NOMO-1 treated with DMSO at 0.1 percent for 48 hours (cell line): ENCODE data around the gene EDN3.

Source experiments
- DNase-seq: peaks from one replicate; lab custom pipeline; 2025; ENCODE audit not compliant: unreplicated experiment; lab: John Stamatoyannopoulos, UW

The EDN3 gene

GRCh38 chr20:59300333-59301081 is at the start of gene EDN3:
EDN3 (plus strand) TSS chr20:59300611; CDS start chr20:59300813, 202 bp downstream.
- no peak for DNase-seq

- peak; percentile 62 for DNase-seq
Measured at GRCh38 chr20:59253325-59253724, 47.1 kb upstream of the EDN3 start.

- peak; percentile 45 for DNase-seq
Measured at GRCh38 chr20:59253779-59254319, 46.6 kb upstream of the EDN3 start.

- no peak for DNase-seq
Measured at GRCh38 chr20:59255256-59255655, 45.2 kb upstream of the EDN3 start.

- DNase-seq: peak; percentile 67
Measured at GRCh38 chr20:59258221-59258621, 42.2 kb upstream of the EDN3 start.

- DNase-seq: no peak
Measured at GRCh38 chr20:59259946-59260345, 40.5 kb upstream of the EDN3 start.

- no peak for DNase-seq
Measured at GRCh38 chr20:59265298-59265697, 35.1 kb upstream of the EDN3 start.

GRCh38 chr20:59268870-59269269 is 31.5 kb upstream of the EDN3 start:
- DNase-seq: no peak

GRCh38 chr20:59269411-59270025 is 30.9 kb upstream of the EDN3 start:
- DNase-seq: no peak

- no peak for DNase-seq
Measured at GRCh38 chr20:59270380-59270779, 30.0 kb upstream of the EDN3 start.

- DNase-seq: no peak
Measured at GRCh38 chr20:59273739-59274357, 26.6 kb upstream of the EDN3 start.

- DNase-seq: no peak
Measured at GRCh38 chr20:59276938-59277337, 23.5 kb upstream of the EDN3 start.

GRCh38 chr20:59284470-59284869 is 15.9 kb upstream of the EDN3 start:
- DNase-seq: no peak

- no peak for DNase-seq
Measured at GRCh38 chr20:59289994-59290393, 10.4 kb upstream of the EDN3 start.

GRCh38 chr20:59291740-59292383 is 8.5 kb upstream of the EDN3 start:
- no peak for DNase-seq

- no peak for DNase-seq
Measured at GRCh38 chr20:59295531-59295930, 4.9 kb upstream of the EDN3 start.

GRCh38 chr20:59297686-59298085 is 2.7 kb upstream of the EDN3 start:
- no peak for DNase-seq

GRCh38 chr20:59299945-59300332 is 472 bp upstream of the EDN3 start:
- DNase-seq: no peak

- no peak for DNase-seq
Measured at GRCh38 chr20:59301343-59302007, 1.1 kb downstream of the EDN3 start.

GRCh38 chr20:59305908-59306655 is 5.7 kb downstream of the EDN3 start:
- no peak for DNase-seq
